Islet precursor cell (in vitro differentiated cells): ENCODE data around the gene TBXAS1.

Experiments used
- DNase-seq: peaks from one replicate; pipeline ENCODE4 v3.0.0-alpha.2; 2018

Gene TBXAS1

DNA sequence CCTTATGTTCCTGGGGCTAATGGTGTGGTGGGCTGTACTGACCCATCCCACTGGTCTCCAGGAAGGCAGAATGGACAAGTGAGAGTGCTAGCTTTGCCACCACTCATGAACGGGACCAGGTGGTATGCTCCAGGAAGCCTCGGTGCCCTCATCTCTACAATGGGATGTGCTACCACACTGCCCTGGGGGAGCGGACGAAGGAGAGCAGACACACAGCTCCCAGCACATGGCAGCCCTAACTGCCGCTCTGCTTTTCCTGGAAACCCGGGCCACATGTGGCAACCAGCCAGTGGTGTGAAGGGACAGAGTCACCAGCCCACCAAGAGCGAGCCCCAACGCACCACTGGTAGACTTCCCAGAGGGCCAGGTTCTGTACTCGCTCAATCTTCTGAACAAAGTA, 197.9 kb downstream of the TBXAS1 start:
- DNase-seq, result no peak

DNA sequence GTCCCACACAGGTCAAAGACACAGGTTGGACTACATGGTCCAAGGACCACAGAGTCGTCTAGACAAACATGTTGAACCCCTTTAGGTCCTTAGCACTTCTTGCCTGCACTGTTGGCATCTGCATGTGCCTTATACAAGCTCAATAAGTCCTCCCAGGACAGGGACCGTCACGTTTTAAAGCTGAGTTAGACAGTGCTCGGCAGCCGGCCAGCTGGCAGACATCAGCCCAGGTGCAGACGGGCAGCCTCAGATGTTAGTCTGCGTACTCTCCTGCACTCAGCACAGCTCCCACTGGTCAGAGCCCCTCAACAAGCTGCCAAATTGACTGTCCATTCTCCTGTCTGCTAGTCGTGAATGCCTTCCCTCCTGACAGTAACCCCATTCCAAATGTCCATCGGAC, 198.8 kb downstream of the TBXAS1 start:
- no peak for DNase-seq

GRCh38 chr7:140028311-140028710, 199.2 kb downstream of the TBXAS1 start:
- no peak for DNase-seq

DNA sequence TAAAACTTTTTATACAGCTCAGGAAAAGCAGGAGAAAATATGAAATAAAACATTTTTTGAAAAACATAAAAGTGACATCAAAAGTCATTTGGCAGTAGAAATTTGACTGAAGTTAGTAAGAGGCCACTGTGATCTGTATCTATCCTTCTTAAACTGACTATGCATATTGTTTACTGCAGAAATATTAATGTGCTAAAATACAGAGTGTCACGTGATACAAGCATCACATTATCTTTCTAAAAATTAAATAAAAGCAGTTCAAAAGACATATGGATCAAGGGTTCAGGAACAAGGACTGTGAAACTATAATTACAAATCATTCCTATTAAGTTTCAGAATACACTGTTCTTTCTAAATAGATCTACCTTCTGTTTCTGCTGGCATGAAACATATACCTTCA, 200.0 kb downstream of the TBXAS1 start:
- DNase-seq, result no peak

- DNase-seq, result no peak
Observed at GRCh38 chr7:140031364-140031763, 202.3 kb downstream of the TBXAS1 start.

- DNase-seq, result no peak
Observed at GRCh38 chr7:140033036-140033435, 204.0 kb downstream of the TBXAS1 start.

DNA sequence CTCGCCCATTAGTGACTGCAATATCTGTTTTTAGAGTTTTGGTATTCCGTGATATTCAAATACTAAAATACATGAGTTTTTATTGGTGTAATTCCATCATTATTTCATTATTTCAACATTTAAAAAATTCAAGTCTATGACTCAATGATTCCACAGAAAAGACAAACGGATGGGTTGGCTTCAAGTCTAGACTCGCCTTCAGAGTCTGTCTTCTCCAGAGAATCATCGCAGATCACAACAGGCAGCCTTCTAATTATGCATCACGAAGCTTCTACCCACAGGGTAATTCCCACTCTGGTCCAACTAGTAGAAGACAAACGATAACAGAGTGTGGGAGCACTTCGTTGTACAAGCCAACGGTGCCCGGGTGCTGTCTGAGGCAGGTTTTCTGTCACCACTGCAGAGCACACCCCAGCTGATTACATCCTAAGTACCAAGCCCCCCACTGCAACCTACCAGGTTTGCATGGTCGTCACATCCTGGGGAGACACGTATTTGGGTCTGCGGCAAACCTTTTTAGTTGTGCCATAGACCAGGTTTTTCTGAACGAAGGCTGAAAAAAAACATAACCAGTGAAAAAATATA, 204.8 kb downstream of the TBXAS1 start:
- no peak for DNase-seq

- no peak for DNase-seq
Observed at GRCh38 chr7:140034421-140034820, 205.4 kb downstream of the TBXAS1 start.

- DNase-seq, result no peak
Observed at GRCh38 chr7:140035400-140036223, 206.5 kb downstream of the TBXAS1 start.

GRCh38 chr7:140036224-140036962, 207.3 kb downstream of the TBXAS1 start:
- no peak for DNase-seq

GRCh38 chr7:140039066-140039465, 210.0 kb downstream of the TBXAS1 start:
- no peak for DNase-seq

- DNase-seq, result no peak
Observed at GRCh38 chr7:140039896-140040295, 210.8 kb downstream of the TBXAS1 start.

DNA sequence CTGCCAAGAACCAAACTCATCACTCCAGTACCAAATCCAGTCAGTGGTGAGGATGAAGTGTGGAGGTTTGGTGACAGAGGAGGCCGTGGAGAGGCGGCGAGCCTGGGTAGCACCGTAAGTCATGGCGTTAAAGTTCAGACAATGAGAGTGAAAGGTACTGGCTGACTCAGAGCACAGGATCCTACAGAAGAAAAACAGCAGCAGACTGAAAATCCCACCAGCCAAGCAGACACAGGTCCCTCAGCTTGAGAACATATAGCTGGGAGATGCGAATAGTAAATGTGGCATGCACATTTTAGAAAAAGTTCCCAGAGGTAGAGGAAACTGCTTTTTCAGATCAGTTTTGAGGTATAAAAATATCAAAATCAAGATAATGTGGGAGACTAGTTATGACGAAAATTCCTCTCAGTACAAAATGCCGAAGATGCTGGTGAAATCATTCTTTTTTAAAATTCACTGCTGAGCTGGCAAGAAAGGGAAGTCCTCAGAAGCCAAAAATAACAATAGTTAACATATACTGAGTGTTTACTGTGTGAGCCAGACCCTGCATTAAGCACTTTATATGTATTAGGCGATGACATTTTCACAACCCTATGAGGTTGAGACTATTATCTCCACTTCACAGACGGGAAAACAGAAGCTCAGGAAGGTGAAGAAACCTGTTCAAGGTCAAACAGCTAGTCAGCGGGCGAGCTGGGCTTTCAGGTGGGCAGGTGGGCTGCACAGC, 212.8 kb downstream of the TBXAS1 start:
- DNase-seq, result no peak

- DNase-seq, result no peak
Observed at GRCh38 chr7:140042386-140042670, 213.3 kb downstream of the TBXAS1 start.

- no peak for DNase-seq
Observed at GRCh38 chr7:140044251-140044650, 215.2 kb downstream of the TBXAS1 start.

- no peak for DNase-seq
Observed at GRCh38 chr7:140045697-140046096, 216.6 kb downstream of the TBXAS1 start.

DNA sequence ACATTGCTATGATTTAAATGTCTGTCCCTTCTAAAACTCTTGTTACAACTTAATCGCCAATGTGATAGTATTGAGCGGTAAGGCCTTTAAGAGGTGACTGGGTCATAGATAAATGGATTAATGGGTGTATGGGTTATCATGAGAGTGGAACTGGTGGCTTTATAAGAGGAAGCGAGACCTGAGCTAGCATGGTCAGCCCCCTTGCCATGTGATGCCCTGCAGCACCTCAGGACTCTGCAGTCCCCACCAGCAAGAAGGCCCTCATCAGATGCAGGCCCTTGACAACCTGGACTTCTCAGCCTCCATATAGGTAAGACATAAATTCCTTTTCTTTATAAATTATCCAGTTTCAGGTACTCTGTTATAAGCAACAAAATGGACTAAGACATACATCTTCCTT, 218.1 kb downstream of the TBXAS1 start:
- DNase-seq, result no peak

DNA sequence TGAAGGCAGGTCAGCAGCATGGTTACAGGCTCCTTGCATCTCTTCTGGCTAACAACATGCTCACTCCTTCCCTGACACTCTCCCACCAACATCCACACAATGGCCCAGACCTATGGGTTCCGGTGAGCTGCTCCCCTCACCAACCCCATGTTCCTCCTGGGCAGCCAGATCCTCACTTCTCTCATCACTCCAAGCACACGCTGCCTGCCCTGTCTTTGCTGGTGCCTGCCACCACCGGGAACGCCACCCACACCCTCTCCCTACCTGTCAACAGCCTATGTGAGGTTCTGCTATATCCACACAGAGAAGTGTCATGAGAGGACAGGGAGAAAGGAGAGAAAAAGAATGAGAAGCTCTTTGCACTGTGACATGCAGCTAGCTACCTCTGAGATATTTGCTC, 219.1 kb downstream of the TBXAS1 start:
- DNase-seq, result no peak

- DNase-seq, result no peak
Observed at GRCh38 chr7:140048989-140049338, 219.9 kb downstream of the TBXAS1 start.

GRCh38 chr7:140049339-140050024, 220.4 kb downstream of the TBXAS1 start:
- DNase-seq, result no peak

- no peak for DNase-seq
Observed at GRCh38 chr7:140050100-140050499, 221.0 kb downstream of the TBXAS1 start.

- no peak for DNase-seq
Observed at GRCh38 chr7:140051820-140052219, 222.8 kb downstream of the TBXAS1 start.
